IMR-90 (cell line): ENCODE data around the gene ANKMY1. TPM values are rescaled to one million over a fixed set of nuclear protein-coding genes. Genes with fewer than 3 reads are reported as not detected.
A peak's percentile ranks its signal among the peaks of the same experiment; 100 is the strongest.

Experiments used
- ATAC-seq: fragments of 200-7000 bp; cut with Tn5 transposase; 2 replicates; pipeline ENCODE4 v1.9.1; 2020; ENCODE audit warnings: low read depth, mild to moderate bottlenecking, moderate library complexity
- BruUV-seq: library from RNA; stranded (reverse); fragments of 400-500 nt; replicated peaks from 2 replicates; lab custom pipeline; 2021; lab: Mats Ljungman, UMichigan
- CTCF ChIA-PET: fragments of 300-600 bp; formaldehyde crosslinking; extraction: SDS; loops from one replicate; lab custom pipeline; 2021; ENCODE audit warnings: antibody characterized with exemption; lab: Yijun Ruan, JAX
- POLR2A ChIA-PET: fragments of 300-600 bp; sonication (Branson Sonifier 250); formaldehyde crosslinking; loops from one replicate; lab custom pipeline; 2022; ENCODE audit warnings: antibody characterized with exemption; ENCODE audit not compliant: unreplicated experiment; lab: Charles Lee
- DNase-seq: peaks from one replicate; pipeline ENCODE4 v3.0.0; 2013
- H2AFZ ChIP-seq: replicated peaks from 2 replicates; pipeline ENCODE3; 2013; ENCODE audit warnings: low read length, mild to moderate bottlenecking; ENCODE audit not compliant: poor library complexity
- H2AK5ac ChIP-seq: 2 replicates; pipeline ENCODE4 v1.6.1; 2013; ENCODE audit warnings: low read depth, low read length, inconsistent platforms
- H2AK9ac ChIP-seq: replicated peaks from 2 replicates; pipeline ENCODE3; 2013; ENCODE audit warnings: mild to moderate bottlenecking, low read depth, low read length, moderate library complexity; ENCODE audit not compliant: poor library complexity
- H2BK120ac ChIP-seq: 2 replicates; pipeline ENCODE4 v1.6.1; 2013; ENCODE audit warnings: low read depth, low read length, inconsistent platforms
- H2BK15ac ChIP-seq: 3 replicates; pipeline ENCODE4 v1.6.1; 2013; ENCODE audit warnings: low read depth, low read length, inconsistent platforms
- H2BK20ac ChIP-seq: 2 replicates; pipeline ENCODE4 v1.6.1; 2013; ENCODE audit warnings: low read depth, mild to moderate bottlenecking, inconsistent platforms, low read length, moderate library complexity
- H2BK5ac ChIP-seq: 2 replicates; pipeline ENCODE4 v1.6.1; 2013; ENCODE audit warnings: mild to moderate bottlenecking, low read depth, low read length, inconsistent platforms; ENCODE audit not compliant: poor library complexity, severe bottlenecking
- H3K14ac ChIP-seq: replicated peaks from 2 replicates; pipeline ENCODE4 v1.6.1; 2013; ENCODE audit warnings: low read depth, low read length, inconsistent platforms
- H3K18ac ChIP-seq: 2 replicates; pipeline ENCODE4 v1.6.1; 2013; ENCODE audit warnings: low read depth, low read length, control low read depth
- H3K23ac ChIP-seq: 2 replicates; pipeline ENCODE4 v1.6.1; 2013; ENCODE audit warnings: low read depth, low read length, inconsistent platforms
- H3K27ac ChIP-seq: 2 replicates; pipeline ENCODE4 v1.5.1; 2013; ENCODE audit warnings: mild to moderate bottlenecking, control low read depth, low read length; ENCODE audit not compliant: insufficient read depth
- H3K27me3 ChIP-seq: 2 replicates; pipeline ENCODE4 v1.6.1; 2013; ENCODE audit warnings: low read length; ENCODE audit not compliant: control insufficient read depth, insufficient read depth
- H3K36me3 ChIP-seq: 2 replicates; pipeline ENCODE4 v1.6.1; 2013; ENCODE audit warnings: low read length, mixed read lengths; ENCODE audit not compliant: control insufficient read depth, insufficient read depth
- H3K4ac ChIP-seq: 2 replicates; pipeline ENCODE4 v1.6.1; 2013; ENCODE audit warnings: low read depth, low read length, inconsistent platforms
- H3K4me1 ChIP-seq: 2 replicates; pipeline ENCODE4 v1.6.1; 2013; ENCODE audit warnings: low read length, mixed read lengths; ENCODE audit not compliant: control insufficient read depth, insufficient read depth
- H3K4me2 ChIP-seq: 2 replicates; pipeline ENCODE4 v1.6.1; 2013; ENCODE audit warnings: low read depth, mild to moderate bottlenecking, control low read depth, low read length, moderate library complexity
- H3K4me3 ChIP-seq: 2 replicates; pipeline ENCODE4 v1.5.1; 2013; ENCODE audit warnings: low read depth, mild to moderate bottlenecking, control low read depth, low read length, moderate library complexity; ENCODE audit not compliant: insufficient read depth
- H3K56ac ChIP-seq: 2 replicates; pipeline ENCODE4 v1.6.1; 2013; ENCODE audit warnings: low read length, inconsistent platforms; ENCODE audit not compliant: insufficient read depth; ENCODE audit errors: extremely low read depth
- H3K79me1 ChIP-seq, 2 experiments: 2 replicates each; pipeline ENCODE4 v1.6.1; 2013; ENCODE audit warnings: low read length in 2 of 2, inconsistent platforms in 1 of 2, low read depth in 1 of 2
- H3K9ac ChIP-seq: 2 replicates; pipeline ENCODE4 v1.6.1; 2013; ENCODE audit warnings: low read depth, low read length, control low read depth
- H3K9me1 ChIP-seq: 2 replicates; pipeline ENCODE4 v1.6.1; 2013; ENCODE audit warnings: low read length, inconsistent platforms; ENCODE audit not compliant: insufficient read depth
- H3K9me3 ChIP-seq: 2 replicates; pipeline ENCODE4 v1.6.1; 2013; ENCODE audit warnings: low read length; ENCODE audit not compliant: control insufficient read depth, insufficient read depth
- H4K20me1 ChIP-seq: 2 replicates; pipeline ENCODE4 v1.6.1; 2013; ENCODE audit warnings: low read length, inconsistent platforms; ENCODE audit not compliant: insufficient read depth
- H4K5ac ChIP-seq: 2 replicates; pipeline ENCODE4 v1.6.1; 2013; ENCODE audit warnings: mild to moderate bottlenecking, low read depth, low read length, control low read depth
- H4K8ac ChIP-seq, 2 experiments: 2 replicates each; pipeline ENCODE4 v1.6.1; 2013; ENCODE audit warnings: low read depth in 2 of 2, low read length in 2 of 2, control low read depth in 1 of 2, inconsistent platforms in 1 of 2
- H4K91ac ChIP-seq: 2 replicates; pipeline ENCODE4 v1.6.1; 2013; ENCODE audit warnings: low read depth, low read length, inconsistent platforms; ENCODE audit not compliant: insufficient read depth
- BHLHE40 ChIP-seq: fragments of 150-350 bp; IDR thresholded peaks from 2 replicates; pipeline ENCODE4 v1.6.1; 2016; ENCODE audit warnings: mild to moderate bottlenecking, low read depth, low read length
- CEBPB ChIP-seq: IDR thresholded peaks from 2 replicates; pipeline ENCODE4 v1.6.1; 2012; ENCODE audit warnings: low read depth, low read length, improper control_type of control experiment
- CHD1 ChIP-seq: IDR thresholded peaks from 2 replicates; pipeline ENCODE4 v1.6.1; 2012; ENCODE audit warnings: low read depth, low read length, improper control_type of control experiment
- FOS ChIP-seq: fragments of 150-350 bp; IDR thresholded peaks from 2 replicates; pipeline ENCODE4 v1.6.1; 2016; ENCODE audit warnings: low read depth, low read length
- MAFK ChIP-seq: IDR thresholded peaks from 2 replicates; pipeline ENCODE4 v1.6.1; 2012; ENCODE audit warnings: low read depth, low read length, improper control_type of control experiment
- MAZ ChIP-seq: IDR thresholded peaks from 2 replicates; pipeline ENCODE4 v1.6.1; 2012; ENCODE audit warnings: low read depth, mild to moderate bottlenecking, low read length, improper control_type of control experiment, moderate library complexity, borderline replicate concordance
- MXI1 ChIP-seq: IDR thresholded peaks from 2 replicates; pipeline ENCODE4 v1.6.1; 2012; ENCODE audit warnings: low read depth, mild to moderate bottlenecking, low read length, moderate library complexity, borderline replicate concordance
- NFE2L2 ChIP-seq: fragments of 150-350 bp; IDR thresholded peaks from 2 replicates; pipeline ENCODE4 v1.6.1; 2016; ENCODE audit warnings: low read depth, mild to moderate bottlenecking, low read length
- POLR2A ChIP-seq: IDR thresholded peaks from 2 replicates; pipeline ENCODE4 v1.6.1; 2012; ENCODE audit warnings: mild to moderate bottlenecking, low read depth, low read length
- RAD21 ChIP-seq: IDR thresholded peaks from 2 replicates; pipeline ENCODE4 v1.6.1; 2012; ENCODE audit warnings: low read length, improper control_type of control experiment
- RCOR1 ChIP-seq: IDR thresholded peaks from 2 replicates; pipeline ENCODE4 v1.6.1; 2012; ENCODE audit warnings: mild to moderate bottlenecking, low read length, improper control_type of control experiment; ENCODE audit not compliant: insufficient replicate concordance
- RFX5 ChIP-seq: IDR thresholded peaks from 2 replicates; pipeline ENCODE4 v1.8.0; 2012; ENCODE audit warnings: low read depth, mild to moderate bottlenecking, low read length, moderate library complexity
- SMC3 ChIP-seq: fragments of 150-350 bp; IDR thresholded peaks from 2 replicates; pipeline ENCODE4 v1.6.1; 2016; ENCODE audit warnings: low read depth, mild to moderate bottlenecking, antibody characterized with exemption, low read length, moderate library complexity
- WGBS, 2 experiments: methylation state at CpG; one replicate each; pipeline versions ENCODE4 v1.1.5 to v1.1.7; 2013; ENCODE audit warnings: missing lambda C conversion rate in 2 of 2; ENCODE audit not compliant: insufficient read length in 1 of 2; ENCODE audit errors: extremely low coverage in 2 of 2; 5-methylcytosine and 5-hydroxymethylcytosine counted together
- dilution Hi-C: fragments of 300-500 bp; cut with HindIII; formaldehyde crosslinking; loops from one replicate; pipeline ENCODE4 v1.14.3; 2018; ENCODE audit warnings: low sequenced_read_pairs; ENCODE audit not compliant: unreplicated experiment
- in situ Hi-C: fragments of 300-500 bp; cut with MboI; formaldehyde crosslinking; loops from 3 replicates; pipeline ENCODE4 v1.14.3; 2019; ENCODE audit warnings: low sequenced_read_pairs, inconsistent platforms, mixed read lengths
- intact Hi-C: fragments of 100-400 bp; cut with micrococcal nuclease; formaldehyde crosslinking; loops from 2 replicates; pipeline ENCODE4 v1.10.0; 2022
- polyA plus RNA-seq, 3 experiments: library from polyadenylated mRNA; depleted of rRNA; stranded (reverse); fragments of >200 nt; gene quantifications; 2 replicates each; pipeline ENCODE4 v1.2.3, GENCODE V29; 2012; ENCODE audit warnings: low replicate concordance in 1 of 3
- total RNA-seq: library from RNA; depleted of rRNA; stranded (reverse); fragments of >200 nt; gene quantifications from 2 replicates; pipeline ENCODE4 v1.2.3, GENCODE V29; 2012
- TF ChIP-seq, protein P1 (sequence below): fragments of 150-350 bp; IDR thresholded peaks from 2 replicates; pipeline ENCODE4 v1.6.1; 2017; ENCODE audit warnings: mild to moderate bottlenecking, antibody characterized with exemption, low read length, low read depth
- TF ChIP-seq, protein P2 (sequence below): conservative IDR thresholded peaks from 2 replicates; pipeline ENCODE4 v1.5.1; 2012; ENCODE audit warnings: mild to moderate bottlenecking, low read depth, low read length, improper control_type of control experiment
- TF ChIP-seq, protein P3 (sequence below): fragments of 150-350 bp; IDR thresholded peaks from 2 replicates; pipeline ENCODE4 v1.6.1; 2016; ENCODE audit warnings: low read depth, mild to moderate bottlenecking, low read length, moderate library complexity, borderline replicate concordance

ANKMY1 gene
- total and polyA plus RNA-seq, 2 of the 4 experiments (the other 2 are of a cell fraction), result 2.9 to 5.5 TPM

DNA sequence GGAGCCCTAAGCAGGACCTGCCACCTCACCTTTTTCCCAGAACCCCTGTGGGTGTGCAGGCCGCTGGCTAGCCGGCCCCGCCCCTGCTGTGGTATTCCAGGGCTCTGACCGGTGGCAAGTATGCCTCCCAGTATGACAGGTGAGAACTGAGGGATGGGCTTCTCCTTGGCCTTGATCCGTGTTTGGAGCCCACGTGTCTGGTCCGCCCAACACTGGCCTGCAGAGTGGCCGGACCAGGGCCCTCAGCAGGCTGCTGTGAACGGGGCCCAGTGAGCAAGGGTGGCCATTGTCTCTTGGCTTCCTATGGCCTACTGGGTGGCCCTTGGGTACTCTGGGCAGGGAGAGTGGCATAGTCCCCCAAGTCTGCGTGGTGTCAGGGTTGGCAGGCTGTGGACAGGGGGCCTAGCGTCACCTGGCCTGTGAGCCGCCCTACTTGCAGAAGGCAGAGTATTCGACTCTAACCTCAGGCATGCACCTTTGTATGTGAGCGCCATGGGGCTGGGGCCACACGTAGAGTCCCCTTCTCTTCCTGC is 12.3 kb upstream of the ANKMY1 start:
- H3K27ac ChIP-seq, result no peak overlapping the region
- in situ Hi-C loops, result no loop called here
- 91% methylated on average over 7 of the region's 15 CpGs; no CpG with 5 or more reads in 1 of the 2 experiments for WGBS, 2 experiments
- ChIA-PET CTCF (no interaction called here), POLR2A (no interaction called here)
- H4K20me1 ChIP-seq, result peaks cover 13% of the 10 kb centered on the region
- H2BK15ac ChIP-seq, result no peak overlapping the region
- H3K4me3 ChIP-seq, result no peak overlapping the region
- no peak overlapping the region for H2AK5ac ChIP-seq
- H3K14ac ChIP-seq, result no peak overlapping the region
- no peaks in the 10 kb centered on the region for H3K9me3 ChIP-seq
- peaks cover 32% of the 10 kb centered on the region for H3K4me1 ChIP-seq
- peaks cover 29% of the 10 kb centered on the region for H3K9me1 ChIP-seq
- no TSS peak for BruUV-seq
- H3K27me3 ChIP-seq, result no peaks in the 10 kb centered on the region
- DNase-seq, result no peak
- no peak overlapping the region for H2BK120ac ChIP-seq
- dilution Hi-C loops, result no loop called here
- no peak overlapping the region; the same call in 1 of the 2 replicates for H3K4ac ChIP-seq
- H4K5ac ChIP-seq, result no peak overlapping the region
- no peak overlapping the region for H4K91ac ChIP-seq
- H2AK9ac ChIP-seq, result peak overlapping the region; percentile 81
- no peak for ATAC-seq
- no peak overlapping the region for H3K4me2 ChIP-seq
- no peak overlapping the region for H2BK5ac ChIP-seq
- no peak overlapping the region for H3K18ac ChIP-seq
- H2AFZ ChIP-seq, result no peak overlapping the region
- TF ChIP-seq CEBPB (no peak), MAZ (no peak), MXI1 (no peak), RCOR1 (no peak), RFX5 (no peak), RAD21 (no peak), CHD1 (no peak), BHLHE40 (no peak), NFE2L2 (no peak), FOS (no peak), POLR2A (no peak), MAFK (no peak), SMC3 (no peak)
- TF ChIP-seq, protein P1, sequence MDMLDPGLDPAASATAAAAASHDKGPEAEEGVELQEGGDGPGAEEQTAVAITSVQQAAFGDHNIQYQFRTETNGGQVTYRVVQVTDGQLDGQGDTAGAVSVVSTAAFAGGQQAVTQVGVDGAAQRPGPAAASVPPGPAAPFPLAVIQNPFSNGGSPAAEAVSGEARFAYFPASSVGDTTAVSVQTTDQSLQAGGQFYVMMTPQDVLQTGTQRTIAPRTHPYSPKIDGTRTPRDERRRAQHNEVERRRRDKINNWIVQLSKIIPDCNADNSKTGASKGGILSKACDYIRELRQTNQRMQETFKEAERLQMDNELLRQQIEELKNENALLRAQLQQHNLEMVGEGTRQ, result no peak
- TF ChIP-seq, protein P2, sequence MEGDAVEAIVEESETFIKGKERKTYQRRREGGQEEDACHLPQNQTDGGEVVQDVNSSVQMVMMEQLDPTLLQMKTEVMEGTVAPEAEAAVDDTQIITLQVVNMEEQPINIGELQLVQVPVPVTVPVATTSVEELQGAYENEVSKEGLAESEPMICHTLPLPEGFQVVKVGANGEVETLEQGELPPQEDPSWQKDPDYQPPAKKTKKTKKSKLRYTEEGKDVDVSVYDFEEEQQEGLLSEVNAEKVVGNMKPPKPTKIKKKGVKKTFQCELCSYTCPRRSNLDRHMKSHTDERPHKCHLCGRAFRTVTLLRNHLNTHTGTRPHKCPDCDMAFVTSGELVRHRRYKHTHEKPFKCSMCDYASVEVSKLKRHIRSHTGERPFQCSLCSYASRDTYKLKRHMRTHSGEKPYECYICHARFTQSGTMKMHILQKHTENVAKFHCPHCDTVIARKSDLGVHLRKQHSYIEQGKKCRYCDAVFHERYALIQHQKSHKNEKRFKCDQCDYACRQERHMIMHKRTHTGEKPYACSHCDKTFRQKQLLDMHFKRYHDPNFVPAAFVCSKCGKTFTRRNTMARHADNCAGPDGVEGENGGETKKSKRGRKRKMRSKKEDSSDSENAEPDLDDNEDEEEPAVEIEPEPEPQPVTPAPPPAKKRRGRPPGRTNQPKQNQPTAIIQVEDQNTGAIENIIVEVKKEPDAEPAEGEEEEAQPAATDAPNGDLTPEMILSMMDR, result no peak
- TF ChIP-seq, protein P3, sequence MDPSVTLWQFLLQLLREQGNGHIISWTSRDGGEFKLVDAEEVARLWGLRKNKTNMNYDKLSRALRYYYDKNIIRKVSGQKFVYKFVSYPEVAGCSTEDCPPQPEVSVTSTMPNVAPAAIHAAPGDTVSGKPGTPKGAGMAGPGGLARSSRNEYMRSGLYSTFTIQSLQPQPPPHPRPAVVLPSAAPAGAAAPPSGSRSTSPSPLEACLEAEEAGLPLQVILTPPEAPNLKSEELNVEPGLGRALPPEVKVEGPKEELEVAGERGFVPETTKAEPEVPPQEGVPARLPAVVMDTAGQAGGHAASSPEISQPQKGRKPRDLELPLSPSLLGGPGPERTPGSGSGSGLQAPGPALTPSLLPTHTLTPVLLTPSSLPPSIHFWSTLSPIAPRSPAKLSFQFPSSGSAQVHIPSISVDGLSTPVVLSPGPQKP, result no peak
- H3K9ac ChIP-seq, result no peak overlapping the region
- peaks cover 7 to 53% of the 10 kb centered on the region in 2 experiments; a peak in 3 of 4 replicates for H3K79me1 ChIP-seq
- no peak overlapping the region for H3K56ac ChIP-seq
- peaks cover 9% of the 10 kb centered on the region for H3K36me3 ChIP-seq
- no peak overlapping the region for H2BK20ac ChIP-seq
- H3K23ac ChIP-seq, result no peak overlapping the region
- no peak overlapping the region for H4K8ac ChIP-seq
- intact Hi-C loops, result loop anchor here (5.0 to 10.0 kb wide), 2 partner anchors 338 to 425 kb away; partner anchors contain the start of gene SNED1
